ENCODE data around the gene LINGO1. TPM values are rescaled to one million over a fixed set of nuclear protein-coding genes. Genes with fewer than 3 reads are reported as not detected.

The LINGO1 gene
- total RNA-seq, 1 donor from 2014 or later: not detected

- no peak overlapping the region for H3K4me3 Mint-ChIP-seq
- no peak for DNase-seq (ENCODE audit: low spot score)
- no peaks in the 10 kb centered on the region for H3K9me3 Mint-ChIP-seq
- H3K27me3 Mint-ChIP-seq (ENCODE audit: insufficient read depth): peaks cover 2% of the 10 kb centered on the region
- H3K4me1 Mint-ChIP-seq (ENCODE audit: low read depth): no peaks in the 10 kb centered on the region
- H3K36me3 Mint-ChIP-seq (ENCODE audit: low read depth): no peaks in the 10 kb centered on the region
- intact Hi-C loops (cut with micrococcal nuclease): no loop called here
- H3K27ac Mint-ChIP-seq: no peak overlapping the region
These were observed 48.0 kb downstream of the LINGO1 start for GRCh38 chr15:77584691-77585090.

GRCh38 chr15:77584201-77584600, 48.5 kb downstream of the LINGO1 start:
- no peak overlapping the region for H3K4me3 Mint-ChIP-seq

GRCh38 chr15:77582763-77583162, 49.9 kb downstream of the LINGO1 start:
- H3K27ac Mint-ChIP-seq: no peak overlapping the region
- H3K27me3 Mint-ChIP-seq (ENCODE audit: insufficient read depth): peaks cover 3% of the 10 kb centered on the region
- H3K4me3 Mint-ChIP-seq: no peak overlapping the region
- DNase-seq (ENCODE audit: low spot score): no peak
- intact Hi-C loops (cut with micrococcal nuclease): no loop called here
- no peaks in the 10 kb centered on the region for H3K4me1 Mint-ChIP-seq (ENCODE audit: low read depth)
- H3K36me3 Mint-ChIP-seq (ENCODE audit: low read depth): no peaks in the 10 kb centered on the region
- no peaks in the 10 kb centered on the region for H3K9me3 Mint-ChIP-seq

More at GRCh38 chr15:77584201-77584600, 48.5 kb downstream of the LINGO1 start:
- DNase-seq (ENCODE audit: low spot score): no peak
- no peaks in the 10 kb centered on the region for H3K9me3 Mint-ChIP-seq
- no peaks in the 10 kb centered on the region for H3K36me3 Mint-ChIP-seq (ENCODE audit: low read depth)
- H3K4me1 Mint-ChIP-seq (ENCODE audit: low read depth): no peaks in the 10 kb centered on the region
- peaks cover 2% of the 10 kb centered on the region for H3K27me3 Mint-ChIP-seq (ENCODE audit: insufficient read depth)
- intact Hi-C loops (cut with micrococcal nuclease): no loop called here
- H3K27ac Mint-ChIP-seq: no peak overlapping the region

GRCh38 chr15:77581896-77582569, 50.7 kb downstream of the LINGO1 start:
- Mint-ChIP-seq H3K27ac (no peak overlapping the region), H3K27me3 (ENCODE audit: insufficient read depth) (peaks cover 5% of the 10 kb centered on the region), H3K4me1 (ENCODE audit: low read depth) (no peaks in the 10 kb centered on the region), H3K9me3 (no peaks in the 10 kb centered on the region), H3K36me3 (ENCODE audit: low read depth) (no peaks in the 10 kb centered on the region), H3K4me3 (no peak overlapping the region)
- no peak for DNase-seq (ENCODE audit: low spot score)
- intact Hi-C loops (cut with micrococcal nuclease): no loop called here

GRCh38 chr15:77580996-77581682, 51.6 kb downstream of the LINGO1 start:
- Mint-ChIP-seq H3K27me3 (ENCODE audit: insufficient read depth) (peaks cover 2% of the 10 kb centered on the region), H3K4me1 (ENCODE audit: low read depth) (no peaks in the 10 kb centered on the region), H3K9me3 (no peaks in the 10 kb centered on the region), H3K27ac (no peak overlapping the region), H3K4me3 (no peak overlapping the region), H3K36me3 (ENCODE audit: low read depth) (no peaks in the 10 kb centered on the region)
- intact Hi-C loops (cut with micrococcal nuclease): no loop called here
- DNase-seq (ENCODE audit: low spot score): no peak

GRCh38 chr15:77579498-77580188, 53.1 kb downstream of the LINGO1 start:
- Mint-ChIP-seq H3K4me3 (no peak overlapping the region), H3K27ac (no peak overlapping the region), H3K36me3 (ENCODE audit: low read depth) (no peaks in the 10 kb centered on the region), H3K9me3 (no peaks in the 10 kb centered on the region), H3K4me1 (ENCODE audit: low read depth) (no peaks in the 10 kb centered on the region), H3K27me3 (ENCODE audit: insufficient read depth) (peaks cover 4% of the 10 kb centered on the region)
- DNase-seq (ENCODE audit: low spot score): no peak
- intact Hi-C loops (cut with micrococcal nuclease): no loop called here

- intact Hi-C loops (cut with micrococcal nuclease): no loop called here
- no peak overlapping the region for H3K4me3 Mint-ChIP-seq
- peaks cover 4% of the 10 kb centered on the region for H3K27me3 Mint-ChIP-seq (ENCODE audit: insufficient read depth)
- no peaks in the 10 kb centered on the region for H3K9me3 Mint-ChIP-seq
- H3K27ac Mint-ChIP-seq: no peak overlapping the region
- DNase-seq (ENCODE audit: low spot score): no peak
- no peaks in the 10 kb centered on the region for H3K36me3 Mint-ChIP-seq (ENCODE audit: low read depth)
- H3K4me1 Mint-ChIP-seq (ENCODE audit: low read depth): no peaks in the 10 kb centered on the region
These were observed 53.9 kb downstream of the LINGO1 start for GRCh38 chr15:77578641-77579372.

- H3K36me3 Mint-ChIP-seq (ENCODE audit: low read depth): no peaks in the 10 kb centered on the region
- H3K9me3 Mint-ChIP-seq: no peaks in the 10 kb centered on the region
- H3K27me3 Mint-ChIP-seq (ENCODE audit: insufficient read depth): peaks cover 4% of the 10 kb centered on the region
- H3K4me3 Mint-ChIP-seq: no peak overlapping the region
- no peak for DNase-seq (ENCODE audit: low spot score)
- H3K4me1 Mint-ChIP-seq (ENCODE audit: low read depth): no peaks in the 10 kb centered on the region
- H3K27ac Mint-ChIP-seq: no peak overlapping the region
- intact Hi-C loops (cut with micrococcal nuclease): no loop called here
These were observed 55.3 kb downstream of the LINGO1 start for GRCh38 chr15:77577366-77577950.

- H3K36me3 Mint-ChIP-seq (ENCODE audit: low read depth): no peaks in the 10 kb centered on the region
- no peak overlapping the region for H3K27ac Mint-ChIP-seq
- intact Hi-C loops (cut with micrococcal nuclease): no loop called here
- H3K27me3 Mint-ChIP-seq (ENCODE audit: insufficient read depth): peaks cover 4% of the 10 kb centered on the region
- DNase-seq (ENCODE audit: low spot score): no peak
- H3K4me3 Mint-ChIP-seq: no peak overlapping the region
- H3K4me1 Mint-ChIP-seq (ENCODE audit: low read depth): no peaks in the 10 kb centered on the region
- H3K9me3 Mint-ChIP-seq: no peaks in the 10 kb centered on the region
These were observed 56.2 kb downstream of the LINGO1 start for GRCh38 chr15:77576538-77576937.

- DNase-seq (ENCODE audit: low spot score): no peak
- no peaks in the 10 kb centered on the region for H3K36me3 Mint-ChIP-seq (ENCODE audit: low read depth)
- H3K27me3 Mint-ChIP-seq (ENCODE audit: insufficient read depth): peaks cover 4% of the 10 kb centered on the region
- no peaks in the 10 kb centered on the region for H3K9me3 Mint-ChIP-seq
- H3K27ac Mint-ChIP-seq: no peak overlapping the region
- H3K4me3 Mint-ChIP-seq: no peak overlapping the region
- no peaks in the 10 kb centered on the region for H3K4me1 Mint-ChIP-seq (ENCODE audit: low read depth)
- intact Hi-C loops (cut with micrococcal nuclease): no loop called here
These were observed 57.3 kb downstream of the LINGO1 start for GRCh38 chr15:77575203-77575934.

GRCh38 chr15:77574521-77575202, 58.0 kb downstream of the LINGO1 start:
- no peak overlapping the region for H3K27ac Mint-ChIP-seq
- H3K9me3 Mint-ChIP-seq: no peaks in the 10 kb centered on the region
- intact Hi-C loops (cut with micrococcal nuclease): no loop called here
- H3K27me3 Mint-ChIP-seq (ENCODE audit: insufficient read depth): peaks cover 4% of the 10 kb centered on the region
- no peak overlapping the region for H3K4me3 Mint-ChIP-seq
- DNase-seq (ENCODE audit: low spot score): no peak
- H3K4me1 Mint-ChIP-seq (ENCODE audit: low read depth): no peaks in the 10 kb centered on the region
- no peaks in the 10 kb centered on the region for H3K36me3 Mint-ChIP-seq (ENCODE audit: low read depth)

GRCh38 chr15:77573802-77574201, 58.9 kb downstream of the LINGO1 start:
- no peak for DNase-seq (ENCODE audit: low spot score)
- H3K4me1 Mint-ChIP-seq (ENCODE audit: low read depth): no peaks in the 10 kb centered on the region
- H3K36me3 Mint-ChIP-seq (ENCODE audit: low read depth): no peaks in the 10 kb centered on the region
- H3K9me3 Mint-ChIP-seq: no peaks in the 10 kb centered on the region
- peaks cover 4% of the 10 kb centered on the region for H3K27me3 Mint-ChIP-seq (ENCODE audit: insufficient read depth)
- intact Hi-C loops (cut with micrococcal nuclease): no loop called here
- H3K4me3 Mint-ChIP-seq: no peak overlapping the region
- no peak overlapping the region for H3K27ac Mint-ChIP-seq

Data from activated T-helper 1 cell treated with anti-CD3 and anti-CD28 coated beads, Interleukin-12 subunit alpha, Interleukin-12 subunit beta, Interleukin-2, Interleukin-4 antibody, amounts not matched to agents 30 ng/mL and 10 ng/mL and 1 ng/mL, durations not matched to agents 14 hours and 24 hours and 36 hours (primary cell).